Measurements from ENCODE around the gene TSPAN11.

GRCh38 chr12:30999011-30999410, 72.5 kb downstream of the TSPAN11 start:
- TF ChIP-seq CTCF (IDR thresholded peaks at IDR 0.05) (no peak), POLR2A (IDR thresholded peaks at IDR 0.05) (no peak)

Data from ovary (tissue), 3 donors.